Dedifferentiated amniotic fluid mesenchymal stem cell (primary cell): ENCODE measurements around the gene IL16.

ENCODE experiments used
- DNase-seq: peaks from one replicate; pipeline ENCODE4 v3.0.0-alpha.2; 2016; ENCODE audit errors: extremely low spot score

Gene IL16

DNA sequence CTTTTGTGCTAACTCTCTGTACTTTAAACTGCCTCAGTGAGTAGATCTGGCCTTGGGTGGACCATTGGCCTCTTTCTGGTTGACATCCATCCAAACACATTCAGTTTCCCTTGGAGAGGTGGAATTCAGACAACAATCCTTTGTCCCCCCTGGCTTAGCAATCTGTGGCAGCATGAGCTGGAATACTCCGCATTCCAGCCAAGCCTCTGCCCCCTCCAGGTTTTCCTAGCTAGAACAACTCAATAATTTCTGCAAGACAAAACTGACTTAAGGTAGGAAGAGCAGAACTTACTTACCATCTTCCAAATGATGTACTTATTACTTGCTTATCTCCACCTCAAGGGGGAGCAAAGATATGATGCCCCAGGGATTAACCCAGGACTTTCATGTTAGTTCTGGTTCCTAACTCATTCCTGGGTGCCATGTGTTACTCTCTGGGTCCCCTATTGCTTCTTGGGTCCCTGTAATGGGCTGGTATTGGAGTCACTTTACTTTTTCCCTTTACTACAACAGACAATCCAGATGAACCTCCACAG is 21.8 kb upstream of the IL16 start:
- DNase-seq, result no peak

DNA sequence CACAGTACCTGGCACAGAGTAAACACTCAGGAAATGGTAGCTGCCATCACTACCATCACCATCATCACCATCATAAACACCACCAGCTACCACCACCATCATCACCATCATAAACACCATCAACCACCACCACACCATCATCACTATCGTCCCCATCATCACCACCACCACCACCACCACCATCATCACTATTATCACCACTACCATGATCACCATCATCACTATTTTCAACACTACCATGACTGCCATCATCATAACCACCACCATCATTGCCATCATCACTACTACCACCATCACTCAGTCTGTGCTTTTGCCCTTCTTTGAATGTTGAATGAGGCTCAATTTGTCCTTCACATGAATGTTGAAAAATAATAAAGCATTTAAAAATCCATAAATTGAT is 21.2 kb upstream of the IL16 start:
- no peak for DNase-seq

DNA sequence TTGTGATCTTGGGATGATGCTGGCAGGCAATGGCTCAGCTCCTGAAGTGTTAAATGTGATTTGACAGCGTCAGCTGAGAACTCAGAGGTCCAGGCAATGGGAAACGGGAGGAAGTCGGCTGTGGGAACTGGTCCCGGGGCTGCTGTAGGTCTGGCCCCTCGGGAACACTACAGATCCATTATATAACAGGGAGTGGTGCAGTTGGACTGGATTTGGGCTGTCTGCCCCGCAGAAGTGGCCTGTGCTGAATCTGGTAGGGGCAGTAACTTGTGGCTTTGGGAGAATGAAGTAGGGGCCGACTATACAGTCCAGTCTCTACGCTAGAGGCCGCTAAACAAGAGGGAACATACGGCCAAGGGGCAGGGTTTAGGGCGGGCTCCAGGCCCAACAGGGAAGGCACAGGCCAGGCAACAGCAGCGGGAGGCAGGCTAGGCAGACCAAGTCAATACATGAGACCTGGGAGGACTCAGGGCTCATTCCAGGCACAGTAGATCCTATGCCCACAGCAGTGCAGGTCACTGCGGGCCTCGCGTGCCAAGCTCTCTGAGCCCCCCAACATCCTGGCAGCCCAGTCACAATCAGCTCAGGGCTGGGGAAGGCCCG is 20.3 kb upstream of the IL16 start:
- DNase-seq, result no peak

DNA sequence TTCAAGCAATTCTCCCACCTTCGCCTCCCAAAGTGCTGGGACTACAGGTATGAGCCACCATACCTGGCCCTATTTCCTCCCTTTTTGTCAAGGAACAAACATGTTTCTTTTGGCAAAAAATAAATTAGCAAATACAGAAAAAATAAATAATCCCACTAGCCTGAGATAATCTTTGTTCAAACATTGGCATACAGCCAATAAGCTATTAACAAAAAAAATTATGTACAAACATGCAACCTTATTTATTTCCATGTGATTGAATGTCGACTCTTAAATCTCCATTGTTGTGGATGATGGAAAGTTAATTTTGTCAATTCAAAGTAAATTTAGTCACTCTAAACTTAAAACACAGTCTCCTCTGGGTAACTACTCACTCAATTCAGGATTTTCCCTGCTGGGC is 18.3 kb upstream of the IL16 start:
- DNase-seq, result no peak

DNA sequence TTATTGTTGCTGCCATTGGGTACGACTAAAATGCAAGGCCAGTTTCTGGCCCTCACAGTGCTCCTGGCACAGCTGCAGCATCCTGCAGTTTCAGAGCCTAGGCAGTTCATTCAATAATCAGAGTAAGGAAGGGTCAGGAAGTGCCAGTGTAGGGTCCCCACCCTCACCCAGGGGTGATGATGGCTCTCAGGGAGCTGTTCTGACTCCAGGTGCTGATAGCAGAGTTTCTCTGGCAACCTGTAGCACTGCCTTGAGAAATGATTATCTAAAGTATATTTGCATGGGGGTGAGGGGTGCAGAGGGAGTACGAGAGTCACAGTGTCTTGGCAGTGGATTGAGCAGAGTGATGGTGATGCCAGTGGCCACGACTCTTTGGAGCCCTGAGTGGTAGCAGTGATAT is 15.5 kb upstream of the IL16 start:
- DNase-seq, result no peak

DNA sequence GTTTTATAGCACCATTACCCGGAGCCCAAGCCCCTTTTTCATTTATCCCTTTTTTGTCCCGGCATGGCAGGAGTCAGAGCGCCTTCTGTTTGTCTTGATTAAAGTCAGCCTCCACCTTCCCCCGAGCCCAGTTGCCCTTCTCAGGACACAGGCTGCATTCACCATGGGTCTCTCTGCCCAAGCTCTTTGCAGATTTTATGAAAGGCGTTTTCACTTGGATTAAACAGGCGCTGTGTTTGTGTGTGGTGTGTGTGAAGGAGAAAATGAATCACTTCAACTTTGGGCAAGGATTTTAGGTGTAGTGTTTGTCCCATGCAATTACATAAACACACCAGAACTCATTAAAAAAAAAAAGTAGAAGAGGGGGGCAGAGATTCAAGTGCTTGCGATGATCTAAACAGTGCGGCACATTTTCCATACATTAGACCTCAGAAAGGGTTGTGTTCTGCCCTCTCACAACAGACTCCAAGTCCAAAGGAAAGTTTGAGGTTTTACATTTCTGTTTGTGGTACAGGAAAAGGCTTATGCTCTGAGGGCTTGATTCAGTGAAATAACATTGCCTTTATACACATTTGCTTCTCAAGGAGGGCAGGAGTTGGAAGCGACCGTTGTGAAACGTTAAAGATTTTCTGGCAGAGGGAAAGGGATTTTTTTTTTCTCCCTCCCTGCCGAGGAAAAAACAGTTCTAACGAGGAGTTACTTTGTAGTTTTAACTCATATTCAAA is 14.5 kb upstream of the IL16 start:
- DNase-seq, result peak; percentile 28

DNA sequence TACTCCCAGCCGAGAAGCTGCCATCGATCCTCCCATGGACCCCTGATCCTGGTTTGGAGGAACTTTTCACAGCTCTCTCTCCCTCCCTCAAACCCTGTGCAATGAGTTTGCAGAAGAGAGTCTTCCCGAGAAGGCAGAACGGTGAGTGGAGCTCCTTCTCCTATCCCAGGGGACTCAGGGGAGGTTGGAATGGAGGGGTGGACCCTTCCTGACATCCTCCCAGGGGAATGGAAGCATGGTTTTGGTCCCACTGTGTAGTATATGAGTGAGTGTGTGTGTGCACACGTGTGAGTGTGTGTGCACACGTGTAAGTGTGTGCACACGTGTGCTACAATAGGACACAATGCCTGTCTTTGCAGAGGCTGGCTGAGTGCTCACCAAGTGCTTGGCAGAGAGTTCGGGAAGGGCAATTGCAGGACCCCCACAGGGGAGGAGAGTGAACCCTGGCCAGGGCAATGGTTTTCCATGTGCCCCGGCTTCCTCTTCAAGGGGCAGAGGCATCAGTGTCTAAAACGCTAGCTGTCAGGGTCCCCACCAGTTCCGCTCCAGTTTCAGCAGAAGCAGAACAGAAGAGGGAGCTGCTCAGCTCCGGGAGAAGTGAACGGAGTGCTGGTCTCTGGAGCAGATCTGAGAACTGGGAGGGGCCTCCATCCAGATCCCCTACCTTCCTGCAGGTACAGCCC is 13.8 kb upstream of the IL16 start:
- no peak for DNase-seq

DNA sequence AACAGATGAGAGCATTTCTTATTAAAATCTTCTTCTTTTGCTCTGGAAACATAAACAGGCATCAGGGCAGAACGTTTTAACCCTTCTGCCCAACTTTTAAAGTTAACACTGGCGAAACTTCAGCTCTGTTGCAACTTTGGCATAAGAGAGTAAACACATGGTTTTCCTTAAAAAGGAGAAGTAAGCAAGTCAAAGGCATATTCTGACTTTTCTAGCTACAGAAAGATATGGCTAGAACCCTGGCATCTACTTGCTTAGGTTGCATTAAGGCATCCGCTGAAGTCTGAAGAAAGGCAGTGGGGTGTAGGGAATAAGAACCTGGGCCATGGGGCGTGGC is 13.3 kb upstream of the IL16 start:
- no peak for DNase-seq

DNA sequence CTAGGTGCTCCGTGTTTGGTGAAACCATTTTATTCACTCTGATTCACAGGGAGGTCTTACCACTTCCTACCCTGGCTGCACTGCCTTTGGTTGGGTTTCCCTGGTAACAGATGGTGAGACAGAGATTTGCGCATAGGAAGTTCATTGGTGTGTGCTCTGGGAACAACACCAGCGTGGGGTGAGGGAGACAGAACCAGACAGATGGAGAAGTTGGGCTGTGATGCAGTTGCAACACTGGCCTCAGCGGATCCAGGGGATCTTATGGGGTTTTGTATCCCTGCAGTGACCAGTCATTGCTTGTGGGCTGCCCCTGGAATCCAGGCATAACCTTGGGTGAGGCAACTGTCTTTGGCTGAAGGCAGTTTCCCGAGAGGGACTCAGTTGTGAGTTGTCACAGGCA is 12.5 kb upstream of the IL16 start:
- DNase-seq, result no peak

DNA sequence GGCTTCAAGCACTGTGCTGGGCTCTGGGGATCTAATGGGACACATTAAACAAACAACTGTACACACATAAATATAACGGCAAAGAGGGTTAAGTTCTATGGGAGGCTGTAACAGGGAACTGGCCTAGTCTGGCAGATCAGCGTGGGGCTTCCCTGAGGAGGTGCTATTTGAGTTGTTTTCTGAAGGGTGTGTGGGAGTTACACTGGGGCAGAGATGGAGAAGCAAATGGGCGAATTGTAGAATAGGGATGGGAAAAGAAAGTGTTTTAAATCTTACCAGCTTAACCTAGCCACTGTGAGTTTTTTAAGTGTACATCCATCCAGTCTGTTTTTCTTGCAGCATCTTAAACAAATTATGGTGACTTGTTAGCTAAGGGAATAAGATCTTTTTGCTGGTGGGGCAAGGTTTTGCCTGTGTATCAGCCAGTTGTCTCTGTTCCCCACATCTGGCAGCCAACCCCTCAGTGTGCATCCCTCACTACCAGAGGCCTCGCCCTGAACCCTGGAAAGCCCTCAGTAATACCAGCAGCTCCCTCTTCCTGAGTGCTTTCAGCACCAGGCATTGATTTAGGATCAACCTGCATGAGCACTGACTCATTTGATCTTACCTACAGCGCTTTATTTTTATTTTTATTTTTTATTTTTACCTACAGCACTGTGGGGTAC is 10.9 kb upstream of the IL16 start:
- no peak for DNase-seq

DNA sequence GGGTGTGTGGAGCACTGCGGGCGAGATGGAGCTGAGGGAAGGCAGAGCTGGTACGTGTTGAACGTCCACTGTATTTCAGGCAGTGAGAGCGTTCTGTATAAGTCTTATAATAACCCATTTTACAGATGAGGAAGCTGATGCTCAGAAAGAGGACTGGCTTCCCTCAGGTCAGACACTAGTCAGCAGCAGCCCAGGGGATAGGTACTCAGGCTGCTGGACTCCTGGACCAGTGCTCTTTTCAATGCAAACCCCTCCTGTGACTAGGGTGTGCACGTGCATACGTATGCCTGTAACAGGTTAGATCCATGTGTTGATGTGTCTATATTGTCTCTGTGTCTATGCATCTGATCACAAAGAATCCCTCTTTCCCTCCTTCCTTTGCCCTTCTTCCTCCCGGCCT is 8.3 kb upstream of the IL16 start:
- DNase-seq, result no peak

DNA sequence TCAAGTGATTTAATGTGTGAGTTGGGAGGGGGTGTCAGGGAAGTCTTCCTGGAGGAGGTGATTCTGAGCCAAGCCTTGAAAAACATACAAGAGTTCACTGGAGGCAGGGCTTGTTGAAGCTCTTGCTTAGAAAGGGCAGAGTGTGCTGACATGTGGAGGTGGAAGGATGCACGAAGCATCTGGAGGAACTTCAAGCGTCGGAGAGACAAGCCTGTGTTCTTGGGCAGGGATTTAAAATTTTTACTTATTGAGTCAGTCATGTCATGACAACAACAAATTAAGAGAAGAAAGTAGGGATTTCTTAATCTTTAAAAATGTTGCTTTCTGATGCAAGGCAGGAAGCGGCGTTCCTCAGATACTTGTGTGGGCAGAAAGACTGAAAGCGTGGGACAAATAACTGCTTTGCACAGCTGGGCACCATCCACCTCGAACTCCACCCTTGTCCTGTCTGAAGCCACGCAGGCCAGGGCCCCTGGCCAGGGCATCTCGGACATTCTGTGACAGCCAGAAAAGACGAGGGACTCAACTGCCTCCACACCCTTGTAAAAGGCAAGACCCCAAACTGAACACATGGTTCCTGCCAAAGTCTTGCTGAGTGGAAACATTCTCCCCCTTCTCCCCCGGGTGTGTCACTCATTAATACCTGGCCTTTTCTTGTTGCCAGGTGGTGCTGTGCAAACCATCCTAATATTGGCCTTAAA is 6.9 kb upstream of the IL16 start:
- peak; percentile 99 for DNase-seq

DNA sequence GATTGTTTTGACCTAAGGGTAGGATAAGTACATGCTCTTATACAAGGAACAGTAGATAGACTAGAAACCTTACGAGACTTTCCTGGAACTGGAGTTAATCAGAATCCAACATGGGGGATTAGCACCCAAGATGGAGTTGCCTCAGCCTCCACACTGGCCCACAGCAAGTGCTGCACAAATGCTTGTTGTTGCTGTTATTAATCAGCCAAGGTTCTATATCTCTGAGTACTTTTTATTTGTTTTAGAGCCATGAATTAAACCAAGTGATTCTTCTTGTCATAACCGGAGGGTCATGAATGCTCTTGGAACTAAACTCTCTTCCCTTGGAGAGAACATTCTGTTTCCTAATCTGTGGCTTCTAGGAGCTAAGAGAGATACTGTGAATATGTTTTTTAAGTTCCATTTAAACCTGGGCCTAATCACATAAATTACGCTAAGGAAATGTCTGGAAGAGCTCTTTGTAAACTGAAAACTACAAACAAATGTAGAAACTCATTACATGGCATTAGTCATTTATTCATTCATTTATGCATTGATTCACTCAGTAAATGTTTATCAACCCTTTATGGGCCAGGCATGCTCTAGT is 5.7 kb upstream of the IL16 start:
- no peak for DNase-seq

DNA sequence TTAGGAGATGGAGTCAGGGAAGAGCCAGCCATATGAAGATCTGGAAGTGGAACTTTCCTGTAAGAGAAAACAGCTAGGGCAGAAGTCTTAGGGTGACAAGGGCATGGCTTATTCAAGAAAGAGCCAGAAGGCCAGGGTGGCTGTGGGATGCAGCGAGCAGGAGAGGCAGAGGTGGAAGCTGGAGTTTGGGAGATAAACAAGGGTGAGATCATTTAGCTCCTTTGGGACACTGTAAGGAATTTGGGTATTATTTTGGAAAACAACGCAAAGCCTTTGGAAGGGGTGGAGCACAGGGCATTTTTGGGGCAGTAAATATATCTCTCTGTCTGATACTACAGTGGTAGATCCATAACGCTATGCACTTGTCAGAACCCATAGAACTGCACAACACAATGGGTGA is 5.0 kb upstream of the IL16 start:
- DNase-seq, result no peak

DNA sequence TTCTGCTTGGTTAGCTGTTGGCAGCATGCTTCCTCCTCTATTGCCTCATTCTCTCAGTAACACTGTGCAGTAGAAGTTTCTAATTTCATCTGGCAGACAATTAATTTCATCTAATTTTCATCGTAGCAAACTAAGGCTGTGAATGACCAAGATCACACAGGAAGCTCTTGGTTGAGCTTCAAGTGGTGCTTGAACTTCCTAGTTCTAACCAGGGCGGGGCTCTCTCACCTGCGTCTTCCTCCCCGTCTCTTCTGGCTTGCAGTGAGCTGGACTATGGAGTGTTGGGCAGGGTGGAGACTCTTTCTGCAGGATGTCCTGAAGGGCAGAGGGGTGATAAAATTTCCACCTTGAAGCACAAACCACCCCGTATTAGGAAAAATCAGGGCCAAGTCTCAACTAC is 2.0 kb upstream of the IL16 start:
- DNase-seq, result no peak

DNA sequence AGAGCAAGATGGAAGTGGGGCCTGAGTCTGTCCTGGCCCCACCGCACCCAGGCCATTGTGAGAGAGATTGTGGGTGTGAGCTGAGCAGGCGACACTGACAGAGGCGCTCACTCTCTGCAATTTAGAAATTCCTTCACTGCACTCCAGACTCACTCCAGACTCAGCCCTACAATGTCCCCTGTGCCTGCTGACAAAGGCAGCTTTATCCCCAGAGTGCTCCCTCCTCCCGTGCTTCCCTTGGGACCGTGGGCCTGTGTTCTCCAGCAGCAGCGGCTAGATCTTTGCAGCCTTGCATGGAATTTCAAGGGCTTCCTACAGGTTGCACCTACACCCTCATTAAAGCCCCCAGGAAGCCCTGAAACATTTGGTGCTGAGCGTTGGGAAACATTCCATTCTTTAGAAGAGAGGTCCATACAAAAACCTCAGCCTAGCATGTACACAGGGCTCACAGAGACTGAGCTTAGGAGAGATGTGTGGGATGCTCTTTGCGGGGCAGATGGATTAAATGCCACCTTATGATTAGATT is 1.3 kb upstream of the IL16 start:
- no peak for DNase-seq

DNA sequence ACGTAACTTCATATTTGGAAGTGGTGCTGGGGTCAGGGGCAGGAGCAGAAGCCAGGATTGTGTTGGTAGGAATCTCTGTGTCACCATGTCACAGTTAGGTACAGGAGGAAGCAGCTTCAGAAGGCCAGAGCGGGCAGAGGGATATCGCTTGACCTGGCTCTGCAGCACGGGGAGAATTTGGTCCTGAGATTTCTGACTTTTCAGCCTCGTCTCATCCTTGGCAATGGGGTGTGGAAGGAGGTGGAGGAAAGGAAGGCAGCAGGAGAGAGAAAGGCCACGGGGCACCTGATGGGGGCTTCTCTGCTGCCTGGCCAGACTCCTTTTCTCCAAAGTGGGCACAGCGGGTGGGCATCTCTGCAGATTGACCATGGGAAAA is 564 bp downstream of the IL16 start:
- DNase-seq, result no peak

DNA sequence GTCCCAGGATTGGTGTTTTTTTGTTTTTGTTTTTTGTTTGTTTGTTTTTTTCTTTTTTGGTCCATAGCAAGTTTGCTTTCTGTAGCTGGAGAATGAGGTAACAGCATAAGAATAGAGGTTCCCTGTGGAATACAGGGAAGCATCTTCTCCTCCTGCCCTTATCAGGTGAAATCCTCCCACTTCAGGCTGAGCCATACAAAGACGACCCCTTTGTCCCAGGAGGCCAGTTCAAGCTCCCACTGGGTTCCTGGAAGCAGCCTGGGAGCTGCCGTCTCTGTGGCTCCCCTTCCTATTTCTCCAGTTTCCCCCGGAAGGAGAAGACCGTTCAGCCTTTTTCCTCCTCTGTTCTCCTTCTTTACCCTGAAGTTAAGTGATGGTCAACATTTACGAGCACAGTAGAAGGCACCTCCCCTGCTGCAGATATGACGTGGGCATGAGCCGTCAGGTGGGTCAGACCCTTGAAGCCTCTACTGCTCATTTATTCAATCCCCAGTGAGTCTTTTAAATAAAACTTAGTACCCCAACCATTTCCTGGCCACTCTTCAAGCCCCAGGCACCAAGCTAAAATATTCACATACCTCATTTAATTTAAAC is 1.1 kb downstream of the IL16 start:
- no peak for DNase-seq

DNA sequence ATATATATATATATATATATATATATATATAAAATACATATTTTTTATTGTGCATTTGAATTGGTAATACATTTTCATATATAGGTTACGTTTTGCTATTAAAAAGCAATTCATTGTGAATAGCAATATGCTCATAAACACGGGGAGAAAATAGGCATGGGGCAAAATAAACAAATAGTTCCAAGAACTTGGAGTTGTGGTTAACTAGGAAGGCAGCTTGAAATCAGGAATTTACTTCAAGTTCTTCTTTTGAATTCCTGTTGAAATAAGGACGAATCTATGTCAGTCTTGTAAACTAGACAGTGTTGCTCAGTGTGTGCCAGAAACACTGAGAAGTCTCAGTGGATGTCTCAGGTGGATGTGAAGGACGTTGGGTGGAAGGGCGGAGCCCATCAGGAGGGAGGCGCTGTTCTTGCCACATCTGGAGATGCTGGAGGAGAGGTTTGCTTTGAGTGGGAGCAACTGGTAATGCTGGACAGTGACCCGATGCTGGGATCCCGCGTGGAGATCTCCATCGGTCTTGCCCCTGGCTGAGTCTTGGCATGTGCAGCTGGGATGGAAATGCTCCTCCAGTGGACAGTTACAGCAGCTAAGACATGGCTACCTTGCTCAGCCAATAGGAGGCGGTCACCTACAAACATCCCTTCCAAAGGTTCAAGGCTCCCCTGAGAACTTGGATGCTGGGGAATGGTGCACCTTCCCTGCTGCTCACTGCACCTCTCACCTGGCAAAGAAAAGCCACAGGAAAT is 2.5 kb downstream of the IL16 start:
- no peak for DNase-seq

DNA sequence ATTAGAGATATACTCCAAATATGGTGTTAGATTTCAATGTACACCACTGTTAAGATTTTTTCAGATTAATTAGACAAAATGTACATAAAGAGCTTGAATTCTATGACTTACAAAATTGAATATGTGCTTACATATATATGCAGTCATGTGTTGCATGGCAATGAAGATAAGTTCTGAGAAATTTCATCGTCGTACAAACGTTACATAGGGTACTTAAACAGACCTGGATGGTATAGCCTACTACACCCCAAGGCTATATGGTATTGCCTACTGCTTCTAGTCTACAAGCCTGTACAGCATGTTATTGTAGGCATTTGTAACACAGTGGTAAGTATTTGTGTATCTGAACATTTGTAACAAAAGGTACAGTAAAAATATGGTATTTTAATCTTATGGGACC is 9.3 kb downstream of the IL16 start:
- no peak for DNase-seq
